SK-N-SH (cell line): ENCODE measurements around the gene ANKRD10.

Experiments used
- JUND ChIP-seq: IDR thresholded peaks from 2 replicates; pipeline ENCODE4 v1.4.0; 2012
- POLR2AphosphoS5 ChIP-seq: IDR thresholded peaks from 2 replicates; pipeline ENCODE4 v1.6.1; 2012; ENCODE audit warnings: low read depth, low read length
- RAD21 ChIP-seq: IDR thresholded peaks from 2 replicates; pipeline ENCODE4 v1.6.1; 2012; ENCODE audit warnings: mild to moderate bottlenecking, low read length
- TCF12 ChIP-seq: IDR thresholded peaks from 2 replicates; pipeline ENCODE4 v1.4.0; 2012
- TF ChIP-seq, protein P1 (sequence below): IDR thresholded peaks from 2 replicates; pipeline ENCODE4 v1.6.1; 2012; ENCODE audit warnings: mild to moderate bottlenecking, low read depth, low read length, moderate library complexity

- TF ChIP-seq, protein P1, sequence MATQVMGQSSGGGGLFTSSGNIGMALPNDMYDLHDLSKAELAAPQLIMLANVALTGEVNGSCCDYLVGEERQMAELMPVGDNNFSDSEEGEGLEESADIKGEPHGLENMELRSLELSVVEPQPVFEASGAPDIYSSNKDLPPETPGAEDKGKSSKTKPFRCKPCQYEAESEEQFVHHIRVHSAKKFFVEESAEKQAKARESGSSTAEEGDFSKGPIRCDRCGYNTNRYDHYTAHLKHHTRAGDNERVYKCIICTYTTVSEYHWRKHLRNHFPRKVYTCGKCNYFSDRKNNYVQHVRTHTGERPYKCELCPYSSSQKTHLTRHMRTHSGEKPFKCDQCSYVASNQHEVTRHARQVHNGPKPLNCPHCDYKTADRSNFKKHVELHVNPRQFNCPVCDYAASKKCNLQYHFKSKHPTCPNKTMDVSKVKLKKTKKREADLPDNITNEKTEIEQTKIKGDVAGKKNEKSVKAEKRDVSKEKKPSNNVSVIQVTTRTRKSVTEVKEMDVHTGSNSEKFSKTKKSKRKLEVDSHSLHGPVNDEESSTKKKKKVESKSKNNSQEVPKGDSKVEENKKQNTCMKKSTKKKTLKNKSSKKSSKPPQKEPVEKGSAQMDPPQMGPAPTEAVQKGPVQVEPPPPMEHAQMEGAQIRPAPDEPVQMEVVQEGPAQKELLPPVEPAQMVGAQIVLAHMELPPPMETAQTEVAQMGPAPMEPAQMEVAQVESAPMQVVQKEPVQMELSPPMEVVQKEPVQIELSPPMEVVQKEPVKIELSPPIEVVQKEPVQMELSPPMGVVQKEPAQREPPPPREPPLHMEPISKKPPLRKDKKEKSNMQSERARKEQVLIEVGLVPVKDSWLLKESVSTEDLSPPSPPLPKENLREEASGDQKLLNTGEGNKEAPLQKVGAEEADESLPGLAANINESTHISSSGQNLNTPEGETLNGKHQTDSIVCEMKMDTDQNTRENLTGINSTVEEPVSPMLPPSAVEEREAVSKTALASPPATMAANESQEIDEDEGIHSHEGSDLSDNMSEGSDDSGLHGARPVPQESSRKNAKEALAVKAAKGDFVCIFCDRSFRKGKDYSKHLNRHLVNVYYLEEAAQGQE, result no peak
- TF ChIP-seq RAD21 (no peak), POLR2AphosphoS5 (no peak), TCF12 (no peak), JUND (no peak)
These were observed 42.7 kb downstream of the ANKRD10 start for GRCh38 chr13:110872034-110872767.
